Thoracic aorta (tissue), 2 donors: Measurements from ENCODE around the gene ZDHHC24. TPM values are rescaled to one million over a fixed set of nuclear protein-coding genes. Genes with fewer than 3 reads are reported as not detected.

Source experiments
- ATAC-seq: fragments of 150-250 bp; one replicate; pipeline ENCODE4 v1.8.0; 2017; ENCODE audit warnings: low read depth; ENCODE audit not compliant: insufficient number of reproducible peaks, low FRiP score
- DNase-seq: peaks from one replicate; pipeline ENCODE4 v3.0.0-alpha.2; 2020; ENCODE audit warnings: low spot score
- H3K27ac ChIP-seq, 2 donors: fragments of 200-600 bp; sonication (generic); 1 replicate in 1 of 2; 2 replicates in 1 of 2; pipeline ENCODE4 v1.5.1; 2016; ENCODE audit warnings: mild to moderate bottlenecking in 2 of 2, moderate library complexity in 2 of 2
- H3K27me3 ChIP-seq: fragments of 200-600 bp; sonication (generic); replicated peaks from 2 replicates; pipeline ENCODE4 v1.6.0; 2016; ENCODE audit warnings: mild to moderate bottlenecking; ENCODE audit not compliant: insufficient read depth
- H3K36me3 ChIP-seq: fragments of 200-600 bp; sonication (generic); one replicate; pipeline ENCODE4 v1.5.1; 2016
- H3K4me1 ChIP-seq, 2 donors: fragments of 200-600 bp; sonication (generic); 1 replicate in 1 of 2; 2 replicates in 1 of 2; pipeline versions ENCODE4 v1.5.1 to v1.6.0; 2016; ENCODE audit warnings: low read depth in 2 of 2, mild to moderate bottlenecking in 1 of 2; ENCODE audit not compliant: control insufficient read depth in 1 of 2
- H3K4me3 ChIP-seq: fragments of 200-600 bp; sonication (generic); 2 replicates; pipeline ENCODE4 v1.5.1; 2016; ENCODE audit warnings: mild to moderate bottlenecking
- H3K9me3 ChIP-seq: fragments of 200-600 bp; sonication (generic); 2 replicates; pipeline ENCODE4 v1.5.1; 2016
- total RNA-seq, 2 donors: library from RNA; depleted of rRNA; stranded (reverse); fragments of >200 nt; gene quantifications; one replicate each; pipeline versions ENCODE4 v1.1.0 to v1.2.3, GENCODE V29; 2016
- TF ChIP-seq, protein P1 (sequence below): fragments of 200-600 bp; sonication (generic); IDR thresholded peaks from one replicate; pipeline ENCODE4 v1.5.1; 2019; ENCODE audit warnings: antibody characterized with exemption

Gene ZDHHC24, protein sequence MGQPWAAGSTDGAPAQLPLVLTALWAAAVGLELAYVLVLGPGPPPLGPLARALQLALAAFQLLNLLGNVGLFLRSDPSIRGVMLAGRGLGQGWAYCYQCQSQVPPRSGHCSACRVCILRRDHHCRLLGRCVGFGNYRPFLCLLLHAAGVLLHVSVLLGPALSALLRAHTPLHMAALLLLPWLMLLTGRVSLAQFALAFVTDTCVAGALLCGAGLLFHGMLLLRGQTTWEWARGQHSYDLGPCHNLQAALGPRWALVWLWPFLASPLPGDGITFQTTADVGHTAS
- 10 to 100 TPM; 10.2 to 15.7 TPM for total RNA-seq

DNA sequence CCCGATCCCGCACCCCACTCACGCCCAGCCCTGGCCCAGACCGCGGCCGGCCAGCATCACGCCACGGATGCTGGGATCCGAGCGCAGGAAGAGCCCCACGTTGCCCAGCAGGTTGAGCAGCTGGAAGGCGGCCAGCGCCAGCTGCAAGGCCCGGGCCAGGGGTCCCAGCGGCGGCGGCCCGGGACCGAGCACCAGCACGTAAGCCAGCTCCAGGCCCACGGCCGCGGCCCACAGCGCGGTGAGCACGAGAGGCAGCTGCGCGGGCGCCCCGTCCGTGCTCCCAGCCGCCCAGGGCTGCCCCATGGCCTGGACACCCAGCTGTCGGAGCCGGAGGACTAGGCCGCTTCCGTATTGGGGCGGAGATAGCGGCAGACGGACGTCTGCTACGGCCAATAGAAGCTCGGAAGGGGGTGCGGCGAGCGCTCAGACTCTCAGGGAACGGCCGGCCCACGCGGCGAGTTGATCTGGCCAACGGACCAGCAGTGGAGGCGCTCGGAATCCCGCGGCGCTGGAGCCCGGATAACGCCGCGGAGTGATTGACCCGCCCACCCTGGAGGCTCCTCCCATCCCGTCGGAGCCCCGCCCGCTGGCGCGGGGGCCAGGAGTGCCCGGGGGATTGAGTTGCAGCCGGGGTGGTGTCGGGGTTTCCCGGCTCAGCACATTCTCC, at the start of gene ZDHHC24:
Gene ZDHHC24 (minus strand): TSS at position 348 of the 667 bp plus-strand sequence. CDS start 45 bp downstream, at position 303.
- Histone ChIP-seq H3K9me3 (no peaks in the 10 kb centered on the region), H3K36me3 (no peaks in the 10 kb centered on the region), H3K4me1 (peaks cover 15 to 25% of the 10 kb centered on the region in 2 donors), H3K4me3 (peak within 1 kb of the TSS; percentile 99), H3K27me3 (no peaks in the 10 kb centered on the region), H3K27ac (peak within 1 kb of the TSS; percentile 40 to 73)
- peak; percentile 92 for DNase-seq
- peak; percentile 79 for ATAC-seq
- TF ChIP-seq, protein P1, sequence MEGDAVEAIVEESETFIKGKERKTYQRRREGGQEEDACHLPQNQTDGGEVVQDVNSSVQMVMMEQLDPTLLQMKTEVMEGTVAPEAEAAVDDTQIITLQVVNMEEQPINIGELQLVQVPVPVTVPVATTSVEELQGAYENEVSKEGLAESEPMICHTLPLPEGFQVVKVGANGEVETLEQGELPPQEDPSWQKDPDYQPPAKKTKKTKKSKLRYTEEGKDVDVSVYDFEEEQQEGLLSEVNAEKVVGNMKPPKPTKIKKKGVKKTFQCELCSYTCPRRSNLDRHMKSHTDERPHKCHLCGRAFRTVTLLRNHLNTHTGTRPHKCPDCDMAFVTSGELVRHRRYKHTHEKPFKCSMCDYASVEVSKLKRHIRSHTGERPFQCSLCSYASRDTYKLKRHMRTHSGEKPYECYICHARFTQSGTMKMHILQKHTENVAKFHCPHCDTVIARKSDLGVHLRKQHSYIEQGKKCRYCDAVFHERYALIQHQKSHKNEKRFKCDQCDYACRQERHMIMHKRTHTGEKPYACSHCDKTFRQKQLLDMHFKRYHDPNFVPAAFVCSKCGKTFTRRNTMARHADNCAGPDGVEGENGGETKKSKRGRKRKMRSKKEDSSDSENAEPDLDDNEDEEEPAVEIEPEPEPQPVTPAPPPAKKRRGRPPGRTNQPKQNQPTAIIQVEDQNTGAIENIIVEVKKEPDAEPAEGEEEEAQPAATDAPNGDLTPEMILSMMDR: no peak

DNA sequence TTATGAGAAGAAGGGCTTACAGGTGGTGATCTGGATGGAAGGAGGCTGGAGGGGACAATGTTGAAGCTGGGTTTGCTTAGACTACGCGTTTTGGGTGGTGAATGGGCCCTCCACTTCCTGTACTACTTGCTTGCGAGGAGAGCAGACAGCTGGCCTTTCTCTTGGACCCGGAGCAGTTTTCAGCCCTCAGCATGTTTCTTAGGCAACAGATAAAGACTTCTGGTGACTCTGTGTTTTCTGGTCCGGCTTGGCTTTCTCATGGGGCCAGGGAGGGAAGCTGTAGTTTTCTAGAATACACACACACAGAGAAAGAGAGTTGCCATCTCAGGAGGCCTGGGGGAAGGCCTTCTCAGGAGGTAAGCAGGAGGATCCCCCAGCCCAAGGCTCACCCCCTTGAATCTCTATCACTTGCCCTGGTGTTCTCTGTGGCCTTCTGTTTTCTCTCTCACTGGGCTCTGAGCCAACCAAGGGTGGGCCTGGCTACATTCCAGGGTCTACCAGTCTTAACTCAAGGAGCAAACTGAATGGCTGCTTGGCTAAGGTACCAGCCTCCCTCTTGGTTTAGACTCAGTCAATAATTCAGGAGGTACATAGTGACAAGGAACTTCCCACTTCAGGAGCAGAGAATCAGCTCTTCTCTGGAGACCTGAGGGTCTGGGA, 49.5 kb upstream of the ZDHHC24 start:
- Histone ChIP-seq H3K27me3 (no peaks in the 10 kb centered on the region), H3K4me3 (no peak overlapping the region), H3K27ac (peak overlapping the region; percentile 29 to 53), H3K4me1 (peaks cover 13 to 38% of the 10 kb centered on the region in 2 donors), H3K36me3 (peaks cover 7% of the 10 kb centered on the region), H3K9me3 (no peaks in the 10 kb centered on the region)
- ATAC-seq (no peak), DNase-seq (no peak)
- TF ChIP-seq, protein P1: no peak

- Histone ChIP-seq H3K27ac (peak overlapping the region; percentile 55 to 78), H3K9me3 (no peaks in the 10 kb centered on the region), H3K4me3 (peak overlapping the region; percentile 88), H3K36me3 (no peaks in the 10 kb centered on the region), H3K27me3 (no peaks in the 10 kb centered on the region), H3K4me1 (peaks cover 12 to 33% of the 10 kb centered on the region in 2 donors)
- ATAC-seq (no peak), DNase-seq (no peak)
- TF ChIP-seq, protein P1: no peak
Measured at GRCh38 chr11:66593650-66594049, 47.8 kb upstream of the ZDHHC24 start.

- Histone ChIP-seq H3K9me3 (no peaks in the 10 kb centered on the region), H3K4me1 (peaks cover 12 to 33% of the 10 kb centered on the region in 2 donors), H3K27me3 (no peaks in the 10 kb centered on the region), H3K36me3 (no peaks in the 10 kb centered on the region), H3K4me3 (peak overlapping the region; percentile 88), H3K27ac (peak overlapping the region; percentile 55 to 78)
- TF ChIP-seq, protein P1: no peak
- ATAC-seq: no peak
- DNase-seq: no peak
Measured at GRCh38 chr11:66593303-66593635, 47.4 kb upstream of the ZDHHC24 start.
